HG03378 (cell line): ENCODE results near the gene RHBDL1.

Experiments
- ATAC-seq: cut with Tn5 transposase; IDR thresholded peaks from one replicate; pipeline ENCODE4 v1.9.1; 2021; ENCODE audit warnings: mild to moderate bottlenecking, moderate library complexity; ENCODE audit not compliant: unreplicated experiment

RHBDL1 gene

GRCh38 chr16:674968-675883 is at the start of gene RHBDL1:
Gene RHBDL1, plus strand, starts transcription at chr16:675671. Its CDS starts 120 bp downstream, at chr16:675791.
- ATAC-seq = no peak

GRCh38 chr16:625977-626765 is 49.3 kb upstream of the RHBDL1 start:
- ATAC-seq = no peak

- no peak for ATAC-seq
Measured at GRCh38 chr16:626787-627453, 48.6 kb upstream of the RHBDL1 start.

- no peak for ATAC-seq
Measured at GRCh38 chr16:627454-628239, 47.8 kb upstream of the RHBDL1 start.

- ATAC-seq = no peak
Measured at GRCh38 chr16:628321-629061, 47.0 kb upstream of the RHBDL1 start.

GRCh38 chr16:629185-629832 is 46.2 kb upstream of the RHBDL1 start:
- ATAC-seq = no peak

GRCh38 chr16:629833-630248 is 45.6 kb upstream of the RHBDL1 start:
- ATAC-seq = no peak

GRCh38 chr16:630249-630814 is 45.1 kb upstream of the RHBDL1 start:
- ATAC-seq = no peak

- no peak for ATAC-seq
Measured at GRCh38 chr16:630815-631405, 44.6 kb upstream of the RHBDL1 start, which contains the start of gene WFIKKN1. Gene WFIKKN1, plus strand, starts transcription at chr16:630985. Its CDS starts 269 bp downstream, at chr16:631254.

- ATAC-seq = no peak
Measured at GRCh38 chr16:631808-632358, 43.6 kb upstream of the RHBDL1 start.

GRCh38 chr16:632486-633335 is 42.8 kb upstream of the RHBDL1 start:
- ATAC-seq = no peak

- no peak for ATAC-seq
Measured at GRCh38 chr16:633336-634050, 42.0 kb upstream of the RHBDL1 start.

GRCh38 chr16:634051-634670 is 41.3 kb upstream of the RHBDL1 start:
- ATAC-seq = no peak

- no peak for ATAC-seq
Measured at GRCh38 chr16:634996-635395, 40.5 kb upstream of the RHBDL1 start.

- ATAC-seq = peak; percentile 14
Measured at GRCh38 chr16:635573-636205, 39.8 kb upstream of the RHBDL1 start.
